Bronchial epithelial cell (primary cell): ENCODE data around the gene HNRNPA1L2. TPM values are rescaled to one million over a fixed set of nuclear protein-coding genes. Genes with fewer than 3 reads are reported as not detected.
"Not testable (repeated sequence)": the region's sequence is repeated elsewhere in the genome, so short reads cannot be mapped to it uniquely, and the experiment has no call there.

Source experiments
- DNase-seq: peaks from one replicate; pipeline ENCODE4 v3.0.0-alpha.2; 2010; ENCODE audit warnings: low read depth
- FAIRE-seq: peaks from 2 replicates; lab custom pipeline; 2011; peaks lifted over from hg19 to GRCh38; lab: Jason Lieb, UNC
- H3K27me3 ChIP-seq: 2 replicates; pipeline ENCODE4 v1.5.1; 2011; ENCODE audit warnings: low read length; ENCODE audit not compliant: control insufficient read depth, insufficient read depth
- H3K36me3 ChIP-seq: 2 replicates; pipeline ENCODE4 v1.5.1; 2011; ENCODE audit warnings: low read length; ENCODE audit not compliant: control insufficient read depth, insufficient read depth
- H3K4me3 ChIP-seq: 2 replicates; pipeline ENCODE4 v1.5.1; 2011; ENCODE audit warnings: mild to moderate bottlenecking, low read depth, low read length, control low read depth
- total RNA-seq: library from RNA; depleted of rRNA; stranded (reverse); fragments of >200 nt; gene quantifications from 2 replicates; pipeline ENCODE4 v1.2.1, GENCODE V29; 2014
- TF ChIP-seq, protein P1 (sequence below): IDR thresholded peaks from 2 replicates; pipeline ENCODE4 v1.5.1; 2011; ENCODE audit warnings: mild to moderate bottlenecking, moderate library complexity, low read length, control low read depth, inconsistent platforms; ENCODE audit not compliant: insufficient read depth, severe bottlenecking

Gene HNRNPA1L2
- total RNA-seq, 1 donor from 2014 or later = 3.7 TPM

DNA sequence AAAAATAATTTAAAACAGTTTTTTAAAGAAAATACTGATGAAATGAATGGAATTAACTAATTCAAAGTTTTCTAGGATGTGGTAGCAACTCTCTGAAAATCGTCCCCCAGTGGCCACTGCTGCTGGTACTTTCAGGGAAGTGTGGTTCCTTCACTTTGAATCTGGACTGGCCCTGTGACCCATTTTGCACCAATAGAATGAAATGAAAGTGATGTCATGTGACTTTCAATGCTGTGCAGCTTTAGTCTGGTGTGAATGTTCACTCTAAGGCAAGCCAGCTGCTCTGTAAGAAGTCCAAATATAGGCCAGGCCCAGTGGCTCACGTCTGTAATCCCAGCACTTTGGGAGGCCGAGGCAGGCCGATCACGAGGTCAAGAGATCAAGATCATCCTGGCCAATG is 26.4 kb upstream of the HNRNPA1L2 start:
- no peak overlapping the region for H3K4me3 ChIP-seq
- DNase-seq = no peak
- H3K27me3 ChIP-seq = no peaks in the 10 kb centered on the region
- no peak for FAIRE-seq
- no peaks in the 10 kb centered on the region for H3K36me3 ChIP-seq
- TF ChIP-seq, protein P1, sequence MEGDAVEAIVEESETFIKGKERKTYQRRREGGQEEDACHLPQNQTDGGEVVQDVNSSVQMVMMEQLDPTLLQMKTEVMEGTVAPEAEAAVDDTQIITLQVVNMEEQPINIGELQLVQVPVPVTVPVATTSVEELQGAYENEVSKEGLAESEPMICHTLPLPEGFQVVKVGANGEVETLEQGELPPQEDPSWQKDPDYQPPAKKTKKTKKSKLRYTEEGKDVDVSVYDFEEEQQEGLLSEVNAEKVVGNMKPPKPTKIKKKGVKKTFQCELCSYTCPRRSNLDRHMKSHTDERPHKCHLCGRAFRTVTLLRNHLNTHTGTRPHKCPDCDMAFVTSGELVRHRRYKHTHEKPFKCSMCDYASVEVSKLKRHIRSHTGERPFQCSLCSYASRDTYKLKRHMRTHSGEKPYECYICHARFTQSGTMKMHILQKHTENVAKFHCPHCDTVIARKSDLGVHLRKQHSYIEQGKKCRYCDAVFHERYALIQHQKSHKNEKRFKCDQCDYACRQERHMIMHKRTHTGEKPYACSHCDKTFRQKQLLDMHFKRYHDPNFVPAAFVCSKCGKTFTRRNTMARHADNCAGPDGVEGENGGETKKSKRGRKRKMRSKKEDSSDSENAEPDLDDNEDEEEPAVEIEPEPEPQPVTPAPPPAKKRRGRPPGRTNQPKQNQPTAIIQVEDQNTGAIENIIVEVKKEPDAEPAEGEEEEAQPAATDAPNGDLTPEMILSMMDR = no peak

DNA sequence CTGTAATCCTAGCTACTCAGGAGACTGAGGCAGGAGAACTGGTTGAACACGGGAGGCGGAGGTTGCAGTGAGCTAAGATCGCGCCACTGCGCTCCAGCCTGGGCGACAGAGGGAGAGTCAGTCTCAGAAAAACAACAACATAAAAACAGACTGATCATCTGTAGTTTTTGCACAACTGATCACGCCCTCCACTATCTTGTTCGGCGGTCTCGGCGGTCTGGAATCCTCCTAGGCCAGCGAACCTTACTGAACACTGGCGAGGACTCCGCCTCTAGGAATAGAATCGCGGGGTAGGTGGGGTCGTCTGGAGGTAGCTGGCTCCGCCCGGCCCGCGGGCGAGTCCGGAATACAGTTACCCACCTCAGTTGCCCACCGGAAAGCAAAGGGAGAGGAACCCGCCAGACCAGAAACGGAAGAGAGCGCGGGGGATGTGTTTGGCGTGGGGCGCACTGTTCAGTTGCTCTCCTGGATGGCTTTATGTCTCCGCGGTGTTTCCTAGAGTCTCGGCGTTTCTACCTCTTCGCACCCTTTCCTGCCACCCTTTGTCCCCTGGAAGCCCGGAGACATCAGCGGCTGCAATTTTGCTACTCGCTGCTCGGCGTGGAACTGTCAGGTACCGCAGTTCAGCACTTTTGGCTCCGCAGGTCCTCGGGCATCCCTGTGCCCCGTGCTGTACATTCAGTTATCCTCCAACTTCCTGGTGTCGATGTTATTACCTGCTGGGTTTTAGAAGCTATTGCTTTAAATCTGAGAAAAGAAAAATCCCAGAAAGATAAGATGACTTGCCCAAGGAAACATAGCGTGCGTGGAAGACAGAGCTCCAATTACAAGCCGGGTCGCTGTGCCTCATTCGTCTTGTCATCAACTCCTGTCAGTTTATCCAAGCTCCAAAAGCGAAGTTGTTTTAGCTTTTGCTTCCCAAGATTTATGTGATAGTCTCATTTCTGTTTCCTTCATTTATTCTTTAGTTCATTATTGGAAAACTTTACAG is 24.9 kb upstream of the HNRNPA1L2 start:
- no peaks in the 10 kb centered on the region for H3K27me3 ChIP-seq
- H3K36me3 ChIP-seq = no peaks in the 10 kb centered on the region
- TF ChIP-seq, protein P1 = no peak
- DNase-seq = peak; percentile 50
- H3K4me3 ChIP-seq = peak overlapping the region; percentile 68
- FAIRE-seq = no peak

DNA sequence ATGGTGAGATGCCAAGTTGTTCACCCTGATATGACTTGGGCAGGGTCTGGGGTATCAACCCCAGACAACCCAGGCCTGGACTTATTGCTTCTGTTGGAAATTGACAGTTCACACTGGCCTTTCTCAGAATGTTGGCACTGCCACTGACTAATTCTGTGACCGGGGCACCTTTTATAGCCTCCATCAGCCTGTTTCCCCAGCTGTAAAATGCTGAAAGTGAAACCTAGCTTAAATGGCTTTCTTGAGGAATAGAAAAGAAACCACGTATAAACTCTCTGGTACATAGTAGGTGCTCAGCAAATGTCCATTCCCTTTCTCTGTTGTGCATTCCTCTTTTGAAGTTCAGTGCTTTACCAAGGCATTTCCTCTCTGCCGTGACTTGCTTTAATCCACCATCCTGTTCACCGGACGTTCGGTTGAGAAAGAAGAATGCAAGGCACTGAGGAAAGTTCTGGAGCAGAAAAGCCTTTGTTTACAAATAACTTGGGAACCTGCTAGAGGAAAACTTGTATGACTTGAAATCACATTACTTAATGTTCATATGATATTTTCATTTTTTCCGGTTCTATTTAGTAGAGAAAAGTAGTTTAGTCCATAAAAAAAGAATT is 11.0 kb upstream of the HNRNPA1L2 start:
- H3K27me3 ChIP-seq, H3K4me3 ChIP-seq, FAIRE-seq, H3K36me3 ChIP-seq, DNase-seq: not testable (repeated sequence)

DNA sequence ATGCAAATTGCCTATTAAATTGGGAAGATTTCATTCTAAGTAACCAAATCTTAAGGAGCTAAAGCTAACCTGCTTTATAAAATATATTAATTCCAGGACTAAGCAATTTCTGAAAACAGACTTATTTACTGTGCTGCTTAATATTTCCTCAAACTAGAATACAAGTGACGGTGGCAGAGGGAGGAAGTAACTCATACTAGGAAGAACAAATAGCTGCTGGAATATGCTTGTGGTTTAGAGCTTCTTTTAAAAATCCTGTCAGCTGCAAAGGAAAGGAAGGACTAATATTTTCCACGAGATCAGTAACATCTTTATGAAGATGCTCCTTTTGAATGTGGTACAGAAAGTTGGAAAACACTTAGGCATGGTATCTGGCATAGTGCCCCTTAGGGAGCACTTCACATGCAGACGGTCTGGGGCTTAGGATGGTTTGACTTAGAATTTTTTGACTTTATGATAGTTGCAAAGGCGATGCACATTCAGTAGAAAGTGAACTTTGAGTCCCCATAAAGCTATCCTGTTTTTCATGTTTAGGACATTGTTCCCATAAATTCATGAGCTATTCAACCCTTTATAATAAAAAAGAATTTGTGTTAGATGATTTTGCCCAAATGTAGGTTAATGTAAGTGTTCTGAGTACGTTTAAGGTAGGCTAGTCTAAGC is 3.4 kb upstream of the HNRNPA1L2 start:
- H3K4me3 ChIP-seq = no peak overlapping the region
- DNase-seq (no peak), FAIRE-seq (no peak)
- TF ChIP-seq, protein P1 = no peak
- no peaks in the 10 kb centered on the region for H3K36me3 ChIP-seq
- no peaks in the 10 kb centered on the region for H3K27me3 ChIP-seq

DNA sequence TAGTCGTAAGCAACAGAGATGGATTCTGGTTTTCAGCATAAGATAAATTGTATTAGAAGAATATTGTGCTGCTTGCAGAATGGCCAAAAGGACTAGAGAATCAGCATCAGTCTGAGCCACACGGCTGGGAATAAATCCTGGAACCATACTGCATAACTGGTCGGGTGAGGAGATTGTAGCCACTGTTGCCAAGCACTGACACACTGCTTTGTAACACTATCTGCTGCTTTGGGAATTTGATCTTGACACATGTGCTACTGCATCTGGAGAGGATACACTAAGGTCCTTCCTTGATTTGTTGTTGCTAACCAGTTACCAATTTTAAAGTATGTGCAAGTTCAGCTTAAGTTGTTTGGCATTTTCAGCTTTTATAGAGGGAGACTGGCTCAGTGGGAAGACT is 1.9 kb downstream of the HNRNPA1L2 start:
- DNase-seq = peak; percentile 39
- Histone ChIP-seq H3K27me3 (no peaks in the 10 kb centered on the region), H3K36me3 (no peaks in the 10 kb centered on the region), H3K4me3 (no peak overlapping the region)
- FAIRE-seq = no peak
- TF ChIP-seq, protein P1 = no peak

DNA sequence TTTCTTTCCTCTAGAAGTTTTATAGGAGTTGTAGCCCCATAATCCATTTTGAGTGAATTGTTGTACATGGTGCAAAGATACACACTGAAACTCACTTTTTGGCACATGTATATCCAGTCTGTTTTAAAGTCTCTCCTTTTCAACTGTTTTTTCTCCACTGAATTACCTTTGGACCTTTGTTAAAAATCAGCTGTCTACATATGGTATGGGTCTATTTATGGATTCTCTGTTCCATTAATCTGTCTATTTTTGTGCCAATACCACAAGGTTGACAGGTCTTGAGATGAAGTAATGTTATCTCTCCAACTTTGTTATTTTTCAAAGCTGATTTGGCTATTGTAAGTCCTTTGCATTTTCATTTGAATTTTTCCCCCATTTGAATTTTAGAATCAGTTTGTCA is 4.7 kb downstream of the HNRNPA1L2 start:
- Histone ChIP-seq H3K27me3 (no peaks in the 10 kb centered on the region), H3K4me3 (no peak overlapping the region), H3K36me3 (no peaks in the 10 kb centered on the region)
- TF ChIP-seq, protein P1 = no peak
- no peak for FAIRE-seq
- no peak for DNase-seq
